Type B pancreatic cell (in vitro differentiated cells): ENCODE data around the gene TBC1D3I. TPM values are rescaled to one million over a fixed set of nuclear protein-coding genes. Genes with fewer than 3 reads are reported as not detected.
"Not testable (repeated sequence)": the region's sequence is repeated elsewhere in the genome, so short reads cannot be mapped to it uniquely, and the experiment has no call there.

Experiments used
- DNase-seq: peaks from one replicate; pipeline ENCODE4 v3.0.0; 2021; ENCODE audit warnings: mixed read lengths; ENCODE audit not compliant: unreplicated experiment; ENCODE audit errors: extremely low spot score
- H3K27ac Mint-ChIP-seq: 2 replicates; pipeline ENCODE4 v1.8.0; 2021; ENCODE audit warnings: mild to moderate bottlenecking, mixed read lengths
- H3K27me3 Mint-ChIP-seq: 2 replicates; pipeline ENCODE4 v1.8.0; 2021; ENCODE audit warnings: mixed read lengths
- H3K36me3 Mint-ChIP-seq: 2 replicates; pipeline ENCODE4 v1.8.0; 2021; ENCODE audit warnings: mixed read lengths
- H3K4me1 Mint-ChIP-seq: one replicate; pipeline ENCODE4 v1.8.0; 2021; ENCODE audit warnings: mixed read lengths; ENCODE audit not compliant: unreplicated experiment
- H3K4me3 Mint-ChIP-seq: 2 replicates; pipeline ENCODE4 v1.8.0; 2021; ENCODE audit warnings: mild to moderate bottlenecking, mixed read lengths
- H3K9me3 Mint-ChIP-seq: 2 replicates; pipeline ENCODE4 v1.8.0; 2021; ENCODE audit warnings: mixed read lengths
- CTCF ChIP-seq: fragments of 200-600 bp; sonication (generic); conservative IDR thresholded peaks from 2 replicates; pipeline ENCODE4 v1.5.0; 2021; ENCODE audit warnings: antibody characterized with exemption, mild to moderate bottlenecking
- total RNA-seq: library from RNA; stranded (reverse); gene quantifications from 2 replicates; pipeline ENCODE4 v1.2.1, GENCODE V29; 2021; ENCODE audit warnings: low replicate concordance

TBC1D3I gene
- total RNA-seq, 1 donor from 2014 or later = 0.24 TPM

- no peak for DNase-seq
- Mint-ChIP-seq H3K4me1 (peaks cover 4% of the 10 kb centered on the region), H3K27me3 (peaks cover 47% of the 10 kb centered on the region), H3K4me3 (no peak overlapping the region), H3K27ac (no peak overlapping the region), H3K36me3 (no peaks in the 10 kb centered on the region), H3K9me3 (peaks cover 11% of the 10 kb centered on the region)
- TF ChIP-seq CTCF = no peak
These were observed 49.5 kb downstream of the TBC1D3I start for GRCh38 chr17:36214918-36215317.

- H3K9me3 Mint-ChIP-seq = peaks cover 7% of the 10 kb centered on the region
- no peak for TF ChIP-seq CTCF
- DNase-seq = peak; percentile 52
- H3K27me3 Mint-ChIP-seq = peaks cover 52% of the 10 kb centered on the region
- H3K36me3 Mint-ChIP-seq = no peaks in the 10 kb centered on the region
- H3K27ac Mint-ChIP-seq = no peak overlapping the region
- H3K4me3 Mint-ChIP-seq = no peak overlapping the region
- peaks cover 4% of the 10 kb centered on the region for H3K4me1 Mint-ChIP-seq
These were observed 50.7 kb downstream of the TBC1D3I start for GRCh38 chr17:36213695-36214094.

GRCh38 chr17:36212966-36213365 is 51.4 kb downstream of the TBC1D3I start:
- H3K27ac Mint-ChIP-seq = no peak overlapping the region

GRCh38 chr17:36212272-36212605 is 52.1 kb downstream of the TBC1D3I start:
- peaks cover 46% of the 10 kb centered on the region for H3K27me3 Mint-ChIP-seq
- DNase-seq = peak; percentile 42
- peaks cover 4% of the 10 kb centered on the region for H3K4me1 Mint-ChIP-seq
- H3K4me3 Mint-ChIP-seq = no peak overlapping the region
- no peak for TF ChIP-seq CTCF
- H3K36me3 Mint-ChIP-seq = no peaks in the 10 kb centered on the region
- no peaks in the 10 kb centered on the region for H3K9me3 Mint-ChIP-seq
- no peak overlapping the region for H3K27ac Mint-ChIP-seq

More at GRCh38 chr17:36212966-36213365, 51.4 kb downstream of the TBC1D3I start:
- Mint-ChIP-seq H3K4me1 (peaks cover 4% of the 10 kb centered on the region), H3K36me3 (no peaks in the 10 kb centered on the region), H3K27me3 (peaks cover 48% of the 10 kb centered on the region), H3K9me3 (peaks cover 3% of the 10 kb centered on the region), H3K4me3 (no peak overlapping the region)
- no peak for DNase-seq
- no peak for TF ChIP-seq CTCF

GRCh38 chr17:36211484-36212271 is 52.7 kb downstream of the TBC1D3I start:
- peak; percentile 42 for DNase-seq
- H3K27me3 Mint-ChIP-seq = peaks cover 52% of the 10 kb centered on the region
- not testable (repeated sequence) for H3K4me3 Mint-ChIP-seq, H3K36me3 Mint-ChIP-seq, H3K27ac Mint-ChIP-seq, H3K9me3 Mint-ChIP-seq, H3K4me1 Mint-ChIP-seq

- not testable (repeated sequence) for H3K4me1 Mint-ChIP-seq, H3K27ac Mint-ChIP-seq
These were observed 53.7 kb downstream of the TBC1D3I start, which contains the start of gene CCL4L2 for GRCh38 chr17:36210439-36211211. Gene CCL4L2 (plus strand): TSS chr17:36211063.

More at GRCh38 chr17:36210439-36211211, 53.7 kb downstream of the TBC1D3I start, which contains the start of gene CCL4L2:
- H3K36me3 Mint-ChIP-seq, H3K4me3 Mint-ChIP-seq, H3K9me3 Mint-ChIP-seq: not testable (repeated sequence)
- peak; percentile 18 for DNase-seq
- H3K27me3 Mint-ChIP-seq = peaks cover 51% of the 10 kb centered on the region
